SU-DHL-6 (cell line): Measurements from ENCODE around the gene ARHGAP45.

ENCODE experiments used
- H2AFZ ChIP-seq: fragments of 200-600 bp; sonication (generic); 2 replicates; pipeline ENCODE4 v1.6.1; 2014; ENCODE audit warnings: low read depth, mild to moderate bottlenecking, moderate library complexity, mixed read lengths, antibody characterized with exemption, low read length; ENCODE audit not compliant: severe bottlenecking
- H3F3A ChIP-seq: fragments of 200-600 bp; shearing (Covaris generic); 2 replicates; pipeline ENCODE4 v1.6.0; 2016; ENCODE audit warnings: antibody characterized with exemption, mild to moderate bottlenecking; ENCODE audit not compliant: insufficient read depth
- H3K27ac ChIP-seq: fragments of 200-600 bp; sonication (generic); 2 replicates; pipeline ENCODE4 v1.5.1; 2016; ENCODE audit warnings: low read depth, mild to moderate bottlenecking, low read length, moderate library complexity, mixed read lengths
- H3K27me3 ChIP-seq: fragments of 200-600 bp; sonication (generic), shearing (Covaris generic); 2 replicates; pipeline ENCODE4 v1.6.0; 2014; ENCODE audit warnings: mild to moderate bottlenecking, low read length
- H3K36me3 ChIP-seq: fragments of 200-600 bp; sonication (generic); 2 replicates; pipeline ENCODE4 v1.6.1; 2014; ENCODE audit warnings: mild to moderate bottlenecking, low read length, mixed read lengths
- H3K4me2 ChIP-seq: fragments of 300-600, 200-600 bp; shearing (Covaris generic), sonication (generic); 2 replicates; pipeline ENCODE4 v1.6.0; 2014; ENCODE audit warnings: low read length, low read depth, mild to moderate bottlenecking; ENCODE audit not compliant: poor library complexity, severe bottlenecking
- H3K4me3 ChIP-seq: fragments of 200-600 bp; sonication (generic); 2 replicates; pipeline ENCODE4 v1.5.1; 2014; ENCODE audit warnings: antibody characterized with exemption, low read length, mild to moderate bottlenecking, mixed read lengths; ENCODE audit not compliant: insufficient read depth, poor library complexity, severe bottlenecking
- H3K79me2 ChIP-seq: fragments of 200-600 bp; sonication (generic); 2 replicates; pipeline ENCODE4 v1.6.1; 2014; ENCODE audit warnings: mild to moderate bottlenecking, low read length, moderate library complexity; ENCODE audit not compliant: insufficient read depth
- H3K9ac ChIP-seq: fragments of 200-600 bp; sonication (generic); 2 replicates; pipeline ENCODE4 v1.7.0; 2014; ENCODE audit warnings: mild to moderate bottlenecking, low read length
- H3K9me2 ChIP-seq: fragments of 200-600 bp; sonication (generic); replicated peaks from 2 replicates; pipeline ENCODE4 v1.6.1; 2014; ENCODE audit warnings: low read length; ENCODE audit not compliant: insufficient read depth
- H3K9me3 ChIP-seq: fragments of 200-600 bp; sonication (generic); 2 replicates; pipeline ENCODE4 v1.6.1; 2014; ENCODE audit warnings: low read length, mixed read lengths; ENCODE audit not compliant: insufficient read depth
- H4K20me1 ChIP-seq: fragments of 200-600 bp; sonication (generic); 2 replicates; pipeline ENCODE4 v1.6.1; 2014; ENCODE audit warnings: low read depth, mild to moderate bottlenecking, antibody characterized with exemption, low read length, moderate library complexity, mixed read lengths
- EZH2phosphoT487 ChIP-seq: fragments of 200-600 bp; sonication (generic), shearing (Covaris generic); conservative IDR thresholded peaks from 2 replicates; pipeline ENCODE4 v1.6.1; 2018; ENCODE audit warnings: mild to moderate bottlenecking, antibody characterized with exemption, low read length, moderate library complexity, mixed read lengths
- TF ChIP-seq, protein P1 (sequence below): fragments of 200-600 bp; sonication (generic); IDR thresholded peaks from one replicate; pipeline ENCODE4 v1.5.1; 2017; ENCODE audit warnings: antibody characterized with exemption, mild to moderate bottlenecking, low read length, moderate library complexity; ENCODE audit not compliant: insufficient read depth, poor library complexity, severe bottlenecking

The ARHGAP45 gene

GRCh38 chr19:1045247-1045603 is 21.7 kb upstream of the ARHGAP45 start:
- Histone ChIP-seq H3K9me2 (no peaks in the 10 kb centered on the region), H3K9me3 (no peaks in the 10 kb centered on the region), H3K4me2 (no peak overlapping the region), H3F3A (peaks cover 5% of the 10 kb centered on the region; the same call in 1 of the 2 replicates), H3K9ac (no peak overlapping the region), H3K79me2 (peaks cover 11% of the 10 kb centered on the region), H3K4me3 (no peak overlapping the region), H3K27me3 (no peaks in the 10 kb centered on the region), H3K36me3 (peaks cover 4% of the 10 kb centered on the region; the same call in 1 of the 2 replicates), H3K27ac (no peak overlapping the region), H4K20me1 (no peaks in the 10 kb centered on the region), H2AFZ (no peak overlapping the region)
- TF ChIP-seq, protein P1, sequence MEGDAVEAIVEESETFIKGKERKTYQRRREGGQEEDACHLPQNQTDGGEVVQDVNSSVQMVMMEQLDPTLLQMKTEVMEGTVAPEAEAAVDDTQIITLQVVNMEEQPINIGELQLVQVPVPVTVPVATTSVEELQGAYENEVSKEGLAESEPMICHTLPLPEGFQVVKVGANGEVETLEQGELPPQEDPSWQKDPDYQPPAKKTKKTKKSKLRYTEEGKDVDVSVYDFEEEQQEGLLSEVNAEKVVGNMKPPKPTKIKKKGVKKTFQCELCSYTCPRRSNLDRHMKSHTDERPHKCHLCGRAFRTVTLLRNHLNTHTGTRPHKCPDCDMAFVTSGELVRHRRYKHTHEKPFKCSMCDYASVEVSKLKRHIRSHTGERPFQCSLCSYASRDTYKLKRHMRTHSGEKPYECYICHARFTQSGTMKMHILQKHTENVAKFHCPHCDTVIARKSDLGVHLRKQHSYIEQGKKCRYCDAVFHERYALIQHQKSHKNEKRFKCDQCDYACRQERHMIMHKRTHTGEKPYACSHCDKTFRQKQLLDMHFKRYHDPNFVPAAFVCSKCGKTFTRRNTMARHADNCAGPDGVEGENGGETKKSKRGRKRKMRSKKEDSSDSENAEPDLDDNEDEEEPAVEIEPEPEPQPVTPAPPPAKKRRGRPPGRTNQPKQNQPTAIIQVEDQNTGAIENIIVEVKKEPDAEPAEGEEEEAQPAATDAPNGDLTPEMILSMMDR = no peak
- TF ChIP-seq EZH2phosphoT487 = no peak

DNA sequence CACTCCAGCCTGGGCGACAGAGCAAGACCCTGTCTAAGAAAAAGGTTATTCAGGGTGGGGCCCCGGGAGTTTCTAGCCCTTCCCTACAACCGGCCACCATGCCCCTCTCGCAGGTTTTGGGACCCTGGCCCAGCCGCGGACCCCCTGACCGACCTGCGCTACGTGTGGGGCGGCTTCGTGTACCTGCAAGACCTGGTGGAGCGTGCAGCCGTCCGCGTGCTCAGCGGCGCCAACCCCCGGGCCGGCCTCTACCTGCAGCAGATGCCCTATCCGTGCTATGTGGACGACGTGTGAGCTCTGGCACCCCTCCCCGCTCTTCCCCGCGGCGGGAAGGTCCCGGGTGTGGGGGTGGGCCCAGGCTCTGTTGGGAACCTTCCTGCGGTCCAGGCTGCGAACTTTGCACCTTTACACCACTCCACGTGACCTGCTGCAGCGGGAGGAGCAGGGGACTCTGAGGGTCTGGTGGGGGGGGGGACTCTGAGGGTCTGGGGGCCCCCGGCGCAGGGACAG is 20.8 kb upstream of the ARHGAP45 start:
- H3K27ac ChIP-seq = no peak overlapping the region
- H3K4me3 ChIP-seq = no peak overlapping the region
- H3K9me2 ChIP-seq = no peaks in the 10 kb centered on the region
- H3K36me3 ChIP-seq = peaks cover 4% of the 10 kb centered on the region; the same call in 1 of the 2 replicates
- no peak overlapping the region for H3K9ac ChIP-seq
- no peaks in the 10 kb centered on the region for H3K9me3 ChIP-seq
- no peaks in the 10 kb centered on the region for H4K20me1 ChIP-seq
- no peaks in the 10 kb centered on the region for H3K27me3 ChIP-seq
- no peaks in the 10 kb centered on the region for H3F3A ChIP-seq
- no peak overlapping the region for H2AFZ ChIP-seq
- peaks cover 4% of the 10 kb centered on the region; the same call in 1 of the 2 replicates for H3K79me2 ChIP-seq
- no peak for TF ChIP-seq EZH2phosphoT487
- TF ChIP-seq, protein P1 = no peak
- no peak overlapping the region for H3K4me2 ChIP-seq

DNA sequence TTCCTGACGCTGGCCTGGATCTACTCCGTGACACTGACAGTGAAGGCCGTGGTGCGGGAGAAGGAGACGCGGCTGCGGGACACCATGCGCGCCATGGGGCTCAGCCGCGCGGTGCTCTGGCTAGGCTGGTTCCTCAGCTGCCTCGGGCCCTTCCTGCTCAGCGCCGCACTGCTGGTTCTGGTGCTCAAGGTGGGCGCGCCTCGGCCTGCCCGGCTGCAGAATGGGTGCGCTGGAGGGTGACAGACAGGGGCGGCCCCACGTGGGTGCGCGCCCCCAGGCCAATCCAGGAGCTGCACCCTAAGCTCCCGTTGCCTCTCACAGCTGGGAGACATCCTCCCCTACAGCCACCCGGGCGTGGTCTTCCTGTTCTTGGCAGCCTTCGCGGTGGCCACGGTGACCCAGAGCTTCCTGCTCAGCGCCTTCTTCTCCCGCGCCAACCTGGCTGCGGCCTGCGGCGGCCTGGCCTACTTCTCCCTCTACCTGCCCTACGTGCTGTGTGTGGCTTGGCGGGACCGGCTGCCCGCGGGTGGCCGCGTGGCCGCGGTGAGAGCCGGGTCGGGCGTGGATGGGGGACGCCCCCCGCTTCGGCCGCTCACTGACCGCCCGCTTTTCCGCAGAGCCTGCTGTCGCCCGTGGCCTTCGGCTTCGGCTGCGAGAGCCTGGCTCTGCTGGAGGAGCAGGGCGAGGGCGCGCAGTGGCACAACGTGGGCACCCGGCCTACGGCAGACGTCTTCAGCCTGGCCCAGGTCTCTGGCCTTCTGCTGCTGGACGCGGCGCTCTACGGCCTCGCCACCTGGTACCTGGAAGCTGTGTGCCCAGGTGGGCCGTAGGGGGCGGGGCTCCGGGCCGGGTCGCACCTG is 19.9 kb upstream of the ARHGAP45 start:
- H3K4me2 ChIP-seq = no peak overlapping the region
- no peak overlapping the region for H2AFZ ChIP-seq
- no peaks in the 10 kb centered on the region for H3K27me3 ChIP-seq
- no peak overlapping the region for H3K27ac ChIP-seq
- H3F3A ChIP-seq = no peaks in the 10 kb centered on the region
- H3K9me3 ChIP-seq = no peaks in the 10 kb centered on the region
- no peaks in the 10 kb centered on the region for H3K79me2 ChIP-seq
- TF ChIP-seq EZH2phosphoT487 = no peak
- TF ChIP-seq, protein P1 = no peak
- H3K9ac ChIP-seq = no peak overlapping the region
- no peaks in the 10 kb centered on the region for H4K20me1 ChIP-seq
- H3K9me2 ChIP-seq = no peaks in the 10 kb centered on the region
- H3K36me3 ChIP-seq = peaks cover 4% of the 10 kb centered on the region; the same call in 1 of the 2 replicates
- H3K4me3 ChIP-seq = no peak overlapping the region
